Uterus (tissue), 2 donors: ENCODE data around the gene MESP2.

ENCODE experiments used
- CTCF ChIP-seq, 4 experiments: fragments of 200-600 bp in 2 of 4; fragments of 450-650 bp in 2 of 4; sonication (generic) in 2 of 4; IDR thresholded peaks; one replicate each; pipeline ENCODE4 v1.5.1; 2016 to 2019; ENCODE audit warnings: antibody characterized with exemption in 4 of 4, mild to moderate bottlenecking in 2 of 4, moderate library complexity in 1 of 4
- POLR2A ChIP-seq, 2 donors: fragments of 450-650 bp; IDR thresholded peaks; one replicate each; pipeline ENCODE4 v1.6.1; 2016; ENCODE audit warnings: antibody characterized with exemption in 2 of 2, mild to moderate bottlenecking in 1 of 2, moderate library complexity in 1 of 2

GRCh38 chr15:89814112-89814742 is 38.1 kb downstream of the MESP2 start:
- TF ChIP-seq CTCF (IDR thresholded peaks at IDR 0.05) = no peak
- no peak for TF ChIP-seq POLR2A (IDR thresholded peaks at IDR 0.05)
